Mesothelial cell of epicardium (in vitro differentiated cells): ENCODE results near the gene ZNF506. TPM values are rescaled to one million over a fixed set of nuclear protein-coding genes. Genes with fewer than 3 reads are reported as not detected.

Source experiments
- DNase-seq, 2 experiments: peaks; one replicate each; pipeline ENCODE4 v3.0.0; 2021; ENCODE audit warnings: low spot score in 2 of 2; ENCODE audit not compliant: unreplicated experiment in 2 of 2
- H3K27ac Mint-ChIP-seq: 2 replicates; pipeline ENCODE4 v1.8.0; 2021; ENCODE audit warnings: mixed read lengths
- H3K27me3 Mint-ChIP-seq: 2 replicates; pipeline ENCODE4 v1.8.0; 2021; ENCODE audit warnings: low read depth, mixed read lengths
- H3K36me3 Mint-ChIP-seq: 2 replicates; pipeline ENCODE4 v1.8.0; 2021; ENCODE audit warnings: mixed read lengths
- H3K4me1 Mint-ChIP-seq: 2 replicates; pipeline ENCODE4 v1.8.0; 2021; ENCODE audit warnings: mixed read lengths
- H3K4me3 Mint-ChIP-seq: 2 replicates; pipeline ENCODE4 v1.8.0; 2021; ENCODE audit warnings: mild to moderate bottlenecking, moderate library complexity, mixed read lengths
- H3K9me3 Mint-ChIP-seq: 2 replicates; pipeline ENCODE4 v1.8.0; 2021; ENCODE audit warnings: mixed read lengths
- CTCF ChIP-seq: fragments of 200-600 bp; sonication (generic); IDR thresholded peaks from one replicate; pipeline ENCODE4 v1.5.0; 2021; ENCODE audit warnings: antibody characterized with exemption; ENCODE audit not compliant: unreplicated experiment
- total RNA-seq: library from RNA; stranded (reverse); gene quantifications from 3 replicates; pipeline ENCODE4 v1.2.1, GENCODE V29; 2021

Gene ZNF506
- total RNA-seq, 1 donor from 2014 or later, result 21.3 TPM

GRCh38 chr19:19752760-19753403, 68.7 kb downstream of the ZNF506 start:
- DNase-seq, result no peak
- peaks cover 4% of the 10 kb centered on the region for H3K9me3 Mint-ChIP-seq
- TF ChIP-seq CTCF, result no peak

GRCh38 chr19:19751846-19752245, 69.7 kb downstream of the ZNF506 start:
- Mint-ChIP-seq H3K27me3 (no peaks in the 10 kb centered on the region), H3K4me3 (no peak overlapping the region)
- TF ChIP-seq CTCF, result no peak

More at GRCh38 chr19:19752760-19753403, 68.7 kb downstream of the ZNF506 start:
- H3K4me1 Mint-ChIP-seq, result no peaks in the 10 kb centered on the region
- no peak overlapping the region for H3K4me3 Mint-ChIP-seq
- no peaks in the 10 kb centered on the region for H3K27me3 Mint-ChIP-seq
- no peaks in the 10 kb centered on the region for H3K36me3 Mint-ChIP-seq
- H3K27ac Mint-ChIP-seq, result no peak overlapping the region

GRCh38 chr19:19750842-19751790, 70.4 kb downstream of the ZNF506 start:
- no peaks in the 10 kb centered on the region for H3K27me3 Mint-ChIP-seq
- no peak overlapping the region for H3K4me3 Mint-ChIP-seq
- H3K36me3 Mint-ChIP-seq, result no peaks in the 10 kb centered on the region
- TF ChIP-seq CTCF, result no peak
- DNase-seq, result no peak
- no peak overlapping the region for H3K27ac Mint-ChIP-seq
- H3K9me3 Mint-ChIP-seq, result peaks cover 4% of the 10 kb centered on the region
- no peaks in the 10 kb centered on the region for H3K4me1 Mint-ChIP-seq

More at GRCh38 chr19:19751846-19752245, 69.7 kb downstream of the ZNF506 start:
- no peak overlapping the region for H3K27ac Mint-ChIP-seq
- no peak for DNase-seq
- no peaks in the 10 kb centered on the region for H3K36me3 Mint-ChIP-seq
- no peaks in the 10 kb centered on the region for H3K4me1 Mint-ChIP-seq
- H3K9me3 Mint-ChIP-seq, result peaks cover 4% of the 10 kb centered on the region

- Mint-ChIP-seq H3K27ac (no peak overlapping the region), H3K4me3 (no peak overlapping the region), H3K9me3 (peaks cover 4% of the 10 kb centered on the region), H3K4me1 (no peaks in the 10 kb centered on the region), H3K36me3 (no peaks in the 10 kb centered on the region), H3K27me3 (no peaks in the 10 kb centered on the region)
- no peak for TF ChIP-seq CTCF
- no peak for DNase-seq
These were observed 71.4 kb downstream of the ZNF506 start for GRCh38 chr19:19749908-19750841.

GRCh38 chr19:19749117-19749907, 72.2 kb downstream of the ZNF506 start:
- Mint-ChIP-seq H3K27me3 (no peaks in the 10 kb centered on the region), H3K4me1 (no peaks in the 10 kb centered on the region), H3K4me3 (no peak overlapping the region), H3K9me3 (peaks cover 4% of the 10 kb centered on the region), H3K36me3 (no peaks in the 10 kb centered on the region), H3K27ac (no peak overlapping the region)
- TF ChIP-seq CTCF, result no peak
- DNase-seq, result no peak
